DOHH2 (cell line): ENCODE data around the gene CENPC.

ENCODE experiments used
- CTCF ChIP-seq: fragments of 200-600 bp; sonication (generic); IDR thresholded peaks from one replicate; pipeline ENCODE4 v1.5.1; 2014; ENCODE audit warnings: antibody characterized with exemption, mild to moderate bottlenecking, low read depth, low read length; ENCODE audit not compliant: poor library complexity, severe bottlenecking
- EZH2phosphoT487 ChIP-seq: fragments of 200-600 bp; sonication (generic); IDR thresholded peaks from 2 replicates; pipeline ENCODE4 v1.6.1; 2017; ENCODE audit warnings: borderline replicate concordance, mild to moderate bottlenecking, antibody characterized with exemption, low read length, moderate library complexity, mixed read lengths

- TF ChIP-seq CTCF (no peak), EZH2phosphoT487 (no peak)
Observed at GRCh38 chr4:67587156-67587555, 41.9 kb upstream of the CENPC start.
